Caki2 (cell line): ENCODE results near the gene ARSK. TPM values are rescaled to one million over a fixed set of nuclear protein-coding genes. Genes with fewer than 3 reads are reported as not detected.

Experiments used
- DNase-seq: peaks from one replicate; pipeline ENCODE4 v3.0.0-alpha.2; 2015; ENCODE audit warnings: low read depth
- in situ Hi-C: cut with HindIII; loops from 2 replicates; pipeline ENCODE4 v1.10.0; 2016; ENCODE audit warnings: low sequenced_read_pairs, low pct_unique_long_range_greater_than_20kb, mixed read lengths
- total RNA-seq: library from RNA; depleted of rRNA; stranded (reverse); fragments of >200 nt; shearing (Covaris generic); gene quantifications from 2 replicates; pipeline ENCODE4 v1.2.3, GENCODE V29; 2014; ENCODE audit warnings: low replicate concordance; rRNA removed

The ARSK gene
- 1.9 and 9.3 TPM in 2 replicates for total RNA-seq

- DNase-seq: peak; percentile 96
- in situ Hi-C loops: no loop called here
Observed at GRCh38 chr5:95554647-95555548, at the start of gene ARSK, which contains the start of gene SKIC3. Gene ARSK (plus strand): TSS chr5:95555101. CDS start chr5:95555279, 178 bp downstream. Gene SKIC3 (minus strand): TSS chr5:95554977. CDS start chr5:95547150, 7,827 bp downstream.

- in situ Hi-C loops: no loop called here
Observed at GRCh38 chr5:95508550-95508949, 46.4 kb upstream of the ARSK start.

GRCh38 chr5:95511606-95512005, 43.3 kb upstream of the ARSK start:
- in situ Hi-C loops: no loop called here
- no peak for DNase-seq

More at GRCh38 chr5:95508550-95508949, 46.4 kb upstream of the ARSK start:
- no peak for DNase-seq

- in situ Hi-C loops: no loop called here
- no peak for DNase-seq
Observed at GRCh38 chr5:95518417-95518816, 36.5 kb upstream of the ARSK start.

GRCh38 chr5:95519151-95519550, 35.8 kb upstream of the ARSK start:
- in situ Hi-C loops: no loop called here
- no peak for DNase-seq

- in situ Hi-C loops: no loop called here
- no peak for DNase-seq
Observed at GRCh38 chr5:95519681-95520080, 35.2 kb upstream of the ARSK start.

GRCh38 chr5:95520206-95520605, 34.7 kb upstream of the ARSK start:
- DNase-seq: no peak
- in situ Hi-C loops: no loop called here

- in situ Hi-C loops: no loop called here
- no peak for DNase-seq
Observed at GRCh38 chr5:95524423-95524822, 30.5 kb upstream of the ARSK start.

- DNase-seq: no peak
- in situ Hi-C loops: no loop called here
Observed at GRCh38 chr5:95526871-95527270, 28.0 kb upstream of the ARSK start.

GRCh38 chr5:95528565-95528964, 26.3 kb upstream of the ARSK start:
- in situ Hi-C loops: no loop called here
- DNase-seq: no peak

GRCh38 chr5:95530416-95530815, 24.5 kb upstream of the ARSK start:
- peak; percentile 21 for DNase-seq
- in situ Hi-C loops: no loop called here

GRCh38 chr5:95531491-95531890, 23.4 kb upstream of the ARSK start:
- in situ Hi-C loops: no loop called here
- no peak for DNase-seq

- DNase-seq: no peak
- in situ Hi-C loops: no loop called here
Observed at GRCh38 chr5:95532415-95532814, 22.5 kb upstream of the ARSK start.

- in situ Hi-C loops: no loop called here
- DNase-seq: no peak
Observed at GRCh38 chr5:95533106-95533505, 21.8 kb upstream of the ARSK start.

GRCh38 chr5:95533761-95534160, 21.1 kb upstream of the ARSK start:
- DNase-seq: no peak
- in situ Hi-C loops: no loop called here

GRCh38 chr5:95537501-95537900, 17.4 kb upstream of the ARSK start:
- in situ Hi-C loops: no loop called here
- DNase-seq: no peak

GRCh38 chr5:95543017-95543705, 11.7 kb upstream of the ARSK start:
- no peak for DNase-seq
- in situ Hi-C loops: no loop called here

- in situ Hi-C loops: no loop called here
- no peak for DNase-seq
Observed at GRCh38 chr5:95549030-95549429, 5.9 kb upstream of the ARSK start.

- no peak for DNase-seq
- in situ Hi-C loops: no loop called here
Observed at GRCh38 chr5:95554331-95554646, 612 bp upstream of the ARSK start.
